CD4-positive, alpha-beta T cell (primary cell): ENCODE measurements around the gene ADAMTS3. TPM values are rescaled to one million over a fixed set of nuclear protein-coding genes. Genes with fewer than 3 reads are reported as not detected.

Experiments used
- ATAC-seq: fragments of 200-7000 bp; cut with Tn5 transposase; one replicate; pipeline ENCODE4 v1.10.0; 2022; ENCODE audit warnings: mild to moderate bottlenecking; ENCODE audit not compliant: poor library complexity
- CTCF ChIA-PET: fragments of 350-600 bp; sonication (Branson Sonifier 250); formaldehyde crosslinking; loops from one replicate; lab custom pipeline; 2021; ENCODE audit warnings: antibody characterized with exemption, inconsistent platforms; lab: Charles Lee
- POLR2A ChIA-PET: fragments of 350-600 bp; sonication (Branson Sonifier 250); formaldehyde crosslinking; loops from one replicate; lab custom pipeline; 2021; ENCODE audit warnings: antibody characterized with exemption, inconsistent platforms; lab: Charles Lee
- DNase-seq, 14 experiments: peaks; one replicate each; pipeline ENCODE4 v3.0.0-alpha.2; 2013 to 2020; ENCODE audit warnings: mixed read lengths in 2 of 14
- H3K27ac ChIP-seq, 2 donors: one replicate each; pipeline versions ENCODE4 v1.5.1 to v1.7.0; 2013; ENCODE audit warnings: low read length in 2 of 2, low read depth in 1 of 2, mild to moderate bottlenecking in 1 of 2
- H3K27me3 ChIP-seq, 2 experiments: 1 replicate in 1 of 2; 2 replicates in 1 of 2; pipeline versions ENCODE4 v1.6.1 to v1.7.0; 2013; ENCODE audit warnings: low read length in 2 of 2, control low read depth in 1 of 2, mild to moderate bottlenecking in 1 of 2, moderate library complexity in 1 of 2; ENCODE audit not compliant: insufficient read depth in 2 of 2, control insufficient read depth in 1 of 2
- H3K36me3 ChIP-seq: one replicate; pipeline ENCODE4 v1.6.1; 2013; ENCODE audit warnings: low read length, control low read depth; ENCODE audit not compliant: insufficient read depth
- H3K4me1 ChIP-seq: one replicate; pipeline ENCODE4 v1.6.1; 2013; ENCODE audit warnings: low read length, control low read depth; ENCODE audit not compliant: insufficient read depth
- H3K4me3 ChIP-seq: one replicate; pipeline ENCODE4 v1.5.1; 2013; ENCODE audit warnings: mild to moderate bottlenecking, low read length, moderate library complexity
- H3K9me3 ChIP-seq, 2 experiments: 1 replicate in 1 of 2; 2 replicates in 1 of 2; pipeline versions ENCODE4 v1.6.1 to v1.7.0; 2013; ENCODE audit warnings: low read length in 2 of 2, mild to moderate bottlenecking in 2 of 2, control low read depth in 1 of 2, moderate library complexity in 1 of 2; ENCODE audit not compliant: control insufficient read depth in 1 of 2, insufficient read depth in 1 of 2
- H3K27ac Mint-ChIP-seq: one replicate; pipeline ENCODE4 v1.8.0; 2020; ENCODE audit warnings: mixed read lengths
- H3K27me3 Mint-ChIP-seq: one replicate; pipeline ENCODE4 v1.8.0; 2021; ENCODE audit warnings: mixed read lengths
- H3K36me3 Mint-ChIP-seq: one replicate; pipeline ENCODE4 v1.8.0; 2021; ENCODE audit warnings: low read depth, mixed read lengths
- H3K4me1 Mint-ChIP-seq: one replicate; pipeline ENCODE4 v1.8.0; 2021; ENCODE audit warnings: low read depth, mixed read lengths
- H3K4me3 Mint-ChIP-seq: one replicate; pipeline ENCODE4 v1.8.0; 2020; ENCODE audit warnings: mild to moderate bottlenecking, mixed read lengths
- H3K9me3 Mint-ChIP-seq: one replicate; pipeline ENCODE4 v1.8.0; 2020; ENCODE audit warnings: mixed read lengths
- CTCF ChIP-seq: fragments of 200-600 bp; IDR thresholded peaks from one replicate; pipeline ENCODE4 v1.8.0; 2022; ENCODE audit warnings: antibody characterized with exemption, mild to moderate bottlenecking
- intact Hi-C, 2 experiments: fragments of 100-400 bp; cut with DNase I in 1 of 2; cut with micrococcal nuclease in 1 of 2; formaldehyde crosslinking; loops; one replicate each; pipeline versions ENCODE4 v1.15.1 to v1.9.0; 2023 to 2025; cut with DNase I, micrococcal nuclease
- total RNA-seq, 174 experiments: library from RNA in 2 of 174; stranded (reverse) in 2 of 174; gene quantifications; one replicate each; pipeline ENCODE4 v1.2.3 and lab custom pipeline; 2021 to 2026

ADAMTS3 gene
- total RNA-seq, 2 experiments from 2014 or later: not detected

- DNase-seq (no peak), ATAC-seq (no peak)
- H3K4me3 ChIP-seq: no peak overlapping the region
- ChIA-PET CTCF (no interaction called here), POLR2A (no interaction called here)
- Mint-ChIP-seq H3K4me1 (no peaks in the 10 kb centered on the region), H3K36me3 (no peaks in the 10 kb centered on the region), H3K27ac (no peak overlapping the region), H3K4me3 (no peak overlapping the region), H3K9me3 (no peaks in the 10 kb centered on the region), H3K27me3 (no peaks in the 10 kb centered on the region)
- no peak for TF ChIP-seq CTCF
- no peaks in the 10 kb centered on the region for H3K27me3 ChIP-seq
- no peaks in the 10 kb centered on the region for H3K4me1 ChIP-seq
- H3K36me3 ChIP-seq: no peaks in the 10 kb centered on the region
- no peaks in the 10 kb centered on the region for H3K9me3 ChIP-seq
- intact Hi-C loops: no loop called here
- H3K27ac ChIP-seq: no peak overlapping the region
Observed at GRCh38 chr4:72239487-72240116, 329.4 kb downstream of the ADAMTS3 start.
